COR-L47 (cell line): ENCODE data around the gene TSPAN8.
"Not testable (repeated sequence)": the region's sequence is repeated elsewhere in the genome, so short reads cannot be mapped to it uniquely, and the experiment has no call there.

ENCODE experiments used
- DNase-seq: peaks from one replicate; lab custom pipeline; 2025; lab: John Stamatoyannopoulos, UW

The TSPAN8 gene

GRCh38 chr12:71164166-71164565 lies 6.4 kb upstream of the TSPAN8 start:
- DNase-seq: no peak

- DNase-seq: no peak
These were observed 5.3 kb upstream of the TSPAN8 start for GRCh38 chr12:71162832-71163763.

GRCh38 chr12:71161591-71161990 lies 3.8 kb upstream of the TSPAN8 start:
- DNase-seq: no peak

GRCh38 chr12:71160585-71160984 lies 2.8 kb upstream of the TSPAN8 start:
- DNase-seq: no peak

GRCh38 chr12:71159878-71160277 lies 2.1 kb upstream of the TSPAN8 start:
- DNase-seq: no peak

GRCh38 chr12:71159264-71159663 lies 1.5 kb upstream of the TSPAN8 start:
- no peak for DNase-seq

- peak; percentile 40 for DNase-seq
These were observed 623 bp upstream of the TSPAN8 start for GRCh38 chr12:71158361-71158882.

GRCh38 chr12:71155225-71155624 lies 2.6 kb downstream of the TSPAN8 start:
- no peak for DNase-seq

GRCh38 chr12:71152851-71153250 lies 4.9 kb downstream of the TSPAN8 start:
- no peak for DNase-seq

GRCh38 chr12:71150041-71150440 lies 7.8 kb downstream of the TSPAN8 start:
- not testable (repeated sequence) for DNase-seq

GRCh38 chr12:71144682-71145081 lies 13.1 kb downstream of the TSPAN8 start:
- DNase-seq: no peak

- DNase-seq: no peak
These were observed 14.8 kb downstream of the TSPAN8 start for GRCh38 chr12:71142956-71143355.

GRCh38 chr12:71142016-71142415 lies 15.8 kb downstream of the TSPAN8 start:
- no peak for DNase-seq

GRCh38 chr12:71141378-71141926 lies 16.3 kb downstream of the TSPAN8 start:
- DNase-seq: no peak

- DNase-seq: no peak
These were observed 18.6 kb downstream of the TSPAN8 start for GRCh38 chr12:71139153-71139735.

GRCh38 chr12:71138011-71138410 lies 19.8 kb downstream of the TSPAN8 start:
- DNase-seq: no peak

- peak; percentile 4 for DNase-seq
These were observed 22.0 kb downstream of the TSPAN8 start for GRCh38 chr12:71135812-71136176.

GRCh38 chr12:71135077-71135811 lies 22.6 kb downstream of the TSPAN8 start:
- DNase-seq: no peak

- no peak for DNase-seq
These were observed 23.4 kb downstream of the TSPAN8 start for GRCh38 chr12:71134405-71134804.

- DNase-seq: no peak
These were observed 27.2 kb downstream of the TSPAN8 start for GRCh38 chr12:71130521-71131069.

- DNase-seq: no peak
These were observed 28.4 kb downstream of the TSPAN8 start for GRCh38 chr12:71129364-71129763.
